IPS-11a (cell line): ENCODE data around the gene IGSF3.
"Not testable (repeated sequence)": the region's sequence is repeated elsewhere in the genome, so short reads cannot be mapped to it uniquely, and the experiment has no call there.

ENCODE experiments used
- H3K4me3 ChIP-seq: one replicate; pipeline ENCODE4 v1.5.1; 2013; ENCODE audit warnings: low read depth, low read length, control low read depth

The IGSF3 gene

GRCh38 chr1:116664366-116664977, 3.1 kb downstream of the IGSF3 start:
- H3K4me3 ChIP-seq: no peak overlapping the region

- H3K4me3 ChIP-seq: no peak overlapping the region
These were observed 3.7 kb downstream of the IGSF3 start for GRCh38 chr1:116663821-116664220.

GRCh38 chr1:116661633-116662032, 5.9 kb downstream of the IGSF3 start:
- H3K4me3 ChIP-seq: no peak overlapping the region

- H3K4me3 ChIP-seq: not testable (repeated sequence)
These were observed 8.9 kb downstream of the IGSF3 start for GRCh38 chr1:116658645-116659044.

- H3K4me3 ChIP-seq: not testable (repeated sequence)
These were observed 9.7 kb downstream of the IGSF3 start for GRCh38 chr1:116657836-116658235.

- no peak overlapping the region for H3K4me3 ChIP-seq
These were observed 13.2 kb downstream of the IGSF3 start for GRCh38 chr1:116654351-116654750.

GRCh38 chr1:116652598-116652997, 14.9 kb downstream of the IGSF3 start:
- not testable (repeated sequence) for H3K4me3 ChIP-seq

GRCh38 chr1:116650781-116651180, 16.8 kb downstream of the IGSF3 start:
- not testable (repeated sequence) for H3K4me3 ChIP-seq

GRCh38 chr1:116649041-116649440, 18.5 kb downstream of the IGSF3 start:
- H3K4me3 ChIP-seq: not testable (repeated sequence)

GRCh38 chr1:116648325-116648724, 19.2 kb downstream of the IGSF3 start:
- not testable (repeated sequence) for H3K4me3 ChIP-seq

GRCh38 chr1:116647186-116647585, 20.3 kb downstream of the IGSF3 start:
- H3K4me3 ChIP-seq: not testable (repeated sequence)

GRCh38 chr1:116646673-116647170, 20.8 kb downstream of the IGSF3 start:
- not testable (repeated sequence) for H3K4me3 ChIP-seq

GRCh38 chr1:116645802-116646672, 21.5 kb downstream of the IGSF3 start:
- H3K4me3 ChIP-seq: not testable (repeated sequence)

GRCh38 chr1:116644993-116645392, 22.5 kb downstream of the IGSF3 start:
- not testable (repeated sequence) for H3K4me3 ChIP-seq

GRCh38 chr1:116644096-116644495, 23.4 kb downstream of the IGSF3 start:
- H3K4me3 ChIP-seq: not testable (repeated sequence)

- H3K4me3 ChIP-seq: not testable (repeated sequence)
These were observed 24.2 kb downstream of the IGSF3 start for GRCh38 chr1:116643281-116643751.

- H3K4me3 ChIP-seq: not testable (repeated sequence)
These were observed 24.9 kb downstream of the IGSF3 start for GRCh38 chr1:116642311-116643280.

- not testable (repeated sequence) for H3K4me3 ChIP-seq
These were observed 29.9 kb downstream of the IGSF3 start for GRCh38 chr1:116637583-116637982.

GRCh38 chr1:116636584-116636983, 30.9 kb downstream of the IGSF3 start:
- not testable (repeated sequence) for H3K4me3 ChIP-seq

GRCh38 chr1:116634386-116634785, 33.1 kb downstream of the IGSF3 start:
- not testable (repeated sequence) for H3K4me3 ChIP-seq
